Prostate gland (tissue), 2 donors: ENCODE results near the gene WRNIP1.

Source experiments
- POLR2A ChIP-seq: fragments of 450-650 bp; IDR thresholded peaks from one replicate; pipeline ENCODE4 v1.6.1; 2016; ENCODE audit warnings: antibody characterized with exemption, mild to moderate bottlenecking
- POLR2AphosphoS5 ChIP-seq: sonication (generic); formaldehyde crosslinking; IDR thresholded peaks from one replicate; pipeline ENCODE4 v1.6.1; 2017; ENCODE audit warnings: antibody characterized with exemption
- TF ChIP-seq, protein P1 (sequence below), 4 experiments: fragments of 200-600 bp in 2 of 4; fragments of 450-650 bp in 2 of 4; sonication (generic) in 2 of 4; IDR thresholded peaks; 1 replicate in 3 of 4; 2 replicates in 1 of 4; pipeline ENCODE4 v1.5.1; 2016 to 2019; ENCODE audit warnings: antibody characterized with exemption in 4 of 4, mild to moderate bottlenecking in 2 of 4, moderate library complexity in 2 of 4

GRCh38 chr6:2748183-2748582, 17.0 kb upstream of the WRNIP1 start:
- TF ChIP-seq, protein P1, sequence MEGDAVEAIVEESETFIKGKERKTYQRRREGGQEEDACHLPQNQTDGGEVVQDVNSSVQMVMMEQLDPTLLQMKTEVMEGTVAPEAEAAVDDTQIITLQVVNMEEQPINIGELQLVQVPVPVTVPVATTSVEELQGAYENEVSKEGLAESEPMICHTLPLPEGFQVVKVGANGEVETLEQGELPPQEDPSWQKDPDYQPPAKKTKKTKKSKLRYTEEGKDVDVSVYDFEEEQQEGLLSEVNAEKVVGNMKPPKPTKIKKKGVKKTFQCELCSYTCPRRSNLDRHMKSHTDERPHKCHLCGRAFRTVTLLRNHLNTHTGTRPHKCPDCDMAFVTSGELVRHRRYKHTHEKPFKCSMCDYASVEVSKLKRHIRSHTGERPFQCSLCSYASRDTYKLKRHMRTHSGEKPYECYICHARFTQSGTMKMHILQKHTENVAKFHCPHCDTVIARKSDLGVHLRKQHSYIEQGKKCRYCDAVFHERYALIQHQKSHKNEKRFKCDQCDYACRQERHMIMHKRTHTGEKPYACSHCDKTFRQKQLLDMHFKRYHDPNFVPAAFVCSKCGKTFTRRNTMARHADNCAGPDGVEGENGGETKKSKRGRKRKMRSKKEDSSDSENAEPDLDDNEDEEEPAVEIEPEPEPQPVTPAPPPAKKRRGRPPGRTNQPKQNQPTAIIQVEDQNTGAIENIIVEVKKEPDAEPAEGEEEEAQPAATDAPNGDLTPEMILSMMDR (IDR thresholded peaks at IDR 0.05), result no peak
- no peak for TF ChIP-seq POLR2A
- TF ChIP-seq POLR2AphosphoS5, result no peak
